ENCODE results near the gene NPAS2. TPM values are rescaled to one million over a fixed set of nuclear protein-coding genes. Genes with fewer than 3 reads are reported as not detected.

NPAS2 gene
- total RNA-seq, 2 donors from 2014 or later, result 1.1 to 1.6 TPM

- Histone ChIP-seq H3K27me3 (ENCODE audit: control insufficient read depth, insufficient read depth, low read length, poor library complexity, severe bottlenecking) (no peaks in the 10 kb centered on the region), H3K4me1 (ENCODE audit: control insufficient read depth, insufficient read depth, low read length) (no peaks in the 10 kb centered on the region), H3K4me3 (ENCODE audit: low read length) (no peak overlapping the region), H3K9ac (ENCODE audit: extremely low read depth, low read length, poor library complexity, severe bottlenecking) (no peak overlapping the region), H3K36me3 (ENCODE audit: control insufficient read depth, insufficient read depth, low read length) (no peaks in the 10 kb centered on the region), H3K27ac (ENCODE audit: low read depth, low read length) (no peak overlapping the region), H3K9me3 (ENCODE audit: control insufficient read depth, low read length) (no peaks in the 10 kb centered on the region)
- Mint-ChIP-seq H3K4me1 (no peaks in the 10 kb centered on the region), H3K36me3 (ENCODE audit: low read depth) (no peaks in the 10 kb centered on the region), H3K27ac (no peak overlapping the region), H3K4me3 (no peak overlapping the region), H3K9me3 (no peaks in the 10 kb centered on the region), H3K27me3 (ENCODE audit: insufficient read depth) (no peaks in the 10 kb centered on the region)
- no peak for TF ChIP-seq CTCF (conservative IDR thresholded peaks at IDR 0.05)
- DNase-seq, result no peak
- WGBS, 2 experiments (ENCODE audit: insufficient coverage in 1 of 2, insufficient read length in 1 of 2), result 78 to 82% methylated on average over 3 of the region's 3 CpGs
Measured at GRCh38 chr2:100910111-100910510, 90.2 kb downstream of the NPAS2 start.

GRCh38 chr2:100919316-100919715, 99.4 kb downstream of the NPAS2 start:
- Histone ChIP-seq H3K9ac (ENCODE audit: extremely low read depth, low read length, poor library complexity, severe bottlenecking) (no peak overlapping the region), H3K4me3 (ENCODE audit: low read length) (no peak overlapping the region), H3K4me1 (ENCODE audit: control insufficient read depth, insufficient read depth, low read length) (no peaks in the 10 kb centered on the region), H3K36me3 (ENCODE audit: control insufficient read depth, insufficient read depth, low read length) (no peaks in the 10 kb centered on the region), H3K9me3 (ENCODE audit: control insufficient read depth, low read length) (no peaks in the 10 kb centered on the region), H3K27me3 (ENCODE audit: control insufficient read depth, insufficient read depth, low read length, poor library complexity, severe bottlenecking) (no peaks in the 10 kb centered on the region), H3K27ac (ENCODE audit: low read depth, low read length) (no peak overlapping the region)
- TF ChIP-seq CTCF (conservative IDR thresholded peaks at IDR 0.05), result peak; percentile 88
- no peak overlapping the region for H3K4me3 Mint-ChIP-seq
- 58 to 59% methylated on average over 13 to 16 of the region's 16 CpGs for WGBS, 2 experiments (ENCODE audit: insufficient coverage in 1 of 2, insufficient read length in 1 of 2)
- peaks cover 3% of the 10 kb centered on the region for H3K9me3 Mint-ChIP-seq
- H3K4me1 Mint-ChIP-seq, result no peaks in the 10 kb centered on the region
- DNase-seq, result peak; percentile 80
- no peaks in the 10 kb centered on the region for H3K36me3 Mint-ChIP-seq (ENCODE audit: low read depth)
- no peaks in the 10 kb centered on the region for H3K27me3 Mint-ChIP-seq (ENCODE audit: insufficient read depth)
- no peak overlapping the region for H3K27ac Mint-ChIP-seq

DNA sequence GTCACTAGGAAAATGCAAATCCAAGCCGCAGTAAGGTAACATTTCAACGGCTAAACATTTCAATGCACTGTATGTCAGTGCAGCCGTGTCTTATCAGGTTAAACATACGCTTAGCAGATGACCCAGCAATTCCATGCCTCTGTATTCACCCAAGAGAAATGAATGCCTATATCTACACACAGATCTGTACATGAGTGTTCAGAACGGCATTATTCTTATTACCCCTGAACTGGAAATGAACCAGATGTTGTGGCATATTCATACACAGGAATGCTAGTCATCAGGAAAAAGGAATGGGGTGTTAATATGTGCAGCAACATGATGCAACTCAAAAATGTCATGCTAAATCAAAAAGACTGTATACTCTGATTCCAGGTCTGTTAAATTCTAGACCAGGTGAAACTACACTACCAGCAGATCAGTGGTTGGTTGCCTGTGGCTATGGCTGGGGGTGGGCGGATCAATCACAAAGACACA, 101.8 kb downstream of the NPAS2 start:
- H3K4me3 Mint-ChIP-seq, result no peak overlapping the region
- H3K27ac Mint-ChIP-seq, result no peak overlapping the region
- TF ChIP-seq CTCF (conservative IDR thresholded peaks at IDR 0.05), result no peak
- no peaks in the 10 kb centered on the region for H3K9me3 Mint-ChIP-seq
- no peaks in the 10 kb centered on the region for H3K4me1 Mint-ChIP-seq
- Histone ChIP-seq H3K4me1 (ENCODE audit: control insufficient read depth, insufficient read depth, low read length) (no peaks in the 10 kb centered on the region), H3K27ac (ENCODE audit: low read depth, low read length) (no peak overlapping the region), H3K9ac (ENCODE audit: extremely low read depth, low read length, poor library complexity, severe bottlenecking) (no peak overlapping the region), H3K27me3 (ENCODE audit: control insufficient read depth, insufficient read depth, low read length, poor library complexity, severe bottlenecking) (no peaks in the 10 kb centered on the region), H3K36me3 (ENCODE audit: control insufficient read depth, insufficient read depth, low read length) (no peaks in the 10 kb centered on the region), H3K4me3 (ENCODE audit: low read length) (no peak overlapping the region), H3K9me3 (ENCODE audit: control insufficient read depth, low read length) (no peaks in the 10 kb centered on the region)
- 75 to 83% methylated on average over 4 to 5 of the region's 6 CpGs for WGBS, 2 experiments (ENCODE audit: insufficient coverage in 1 of 2, insufficient read length in 1 of 2)
- H3K36me3 Mint-ChIP-seq (ENCODE audit: low read depth), result no peaks in the 10 kb centered on the region
- DNase-seq, result no peak
- no peaks in the 10 kb centered on the region for H3K27me3 Mint-ChIP-seq (ENCODE audit: insufficient read depth)
